Measurements from ENCODE around the gene LYL1. TPM values are rescaled to one million over a fixed set of nuclear protein-coding genes. Genes with fewer than 3 reads are reported as not detected.

The LYL1 gene
- total RNA-seq, 2 donors from 2014 or later, result 4.6 to 13.3 TPM

GRCh38 chr19:13051557-13052165 lies 51.0 kb downstream of the LYL1 start:
- Histone ChIP-seq H3K27ac (peak overlapping the region; percentile 95 to 96), H3K36me3 (peaks cover 0 to 4% of the 10 kb centered on the region in 2 donors), H3K4me1 (replicated peaks) (peaks cover 70% of the 10 kb centered on the region), H3K9me3 (no peaks in the 10 kb centered on the region), H3K4me3 (peak overlapping the region in 1 of 2 donors; percentile 9), H3K27me3 (replicated peaks; ENCODE audit: insufficient read depth) (no peaks in the 10 kb centered on the region)
- 2% methylated on average over 23 of the region's 23 CpGs for WGBS
- TF ChIP-seq POLR2AphosphoS5 (IDR thresholded peaks at IDR 0.05) (peak; percentile 31), POLR2A (IDR thresholded peaks at IDR 0.05) (peak; percentile 17)
- TF ChIP-seq, protein P1, sequence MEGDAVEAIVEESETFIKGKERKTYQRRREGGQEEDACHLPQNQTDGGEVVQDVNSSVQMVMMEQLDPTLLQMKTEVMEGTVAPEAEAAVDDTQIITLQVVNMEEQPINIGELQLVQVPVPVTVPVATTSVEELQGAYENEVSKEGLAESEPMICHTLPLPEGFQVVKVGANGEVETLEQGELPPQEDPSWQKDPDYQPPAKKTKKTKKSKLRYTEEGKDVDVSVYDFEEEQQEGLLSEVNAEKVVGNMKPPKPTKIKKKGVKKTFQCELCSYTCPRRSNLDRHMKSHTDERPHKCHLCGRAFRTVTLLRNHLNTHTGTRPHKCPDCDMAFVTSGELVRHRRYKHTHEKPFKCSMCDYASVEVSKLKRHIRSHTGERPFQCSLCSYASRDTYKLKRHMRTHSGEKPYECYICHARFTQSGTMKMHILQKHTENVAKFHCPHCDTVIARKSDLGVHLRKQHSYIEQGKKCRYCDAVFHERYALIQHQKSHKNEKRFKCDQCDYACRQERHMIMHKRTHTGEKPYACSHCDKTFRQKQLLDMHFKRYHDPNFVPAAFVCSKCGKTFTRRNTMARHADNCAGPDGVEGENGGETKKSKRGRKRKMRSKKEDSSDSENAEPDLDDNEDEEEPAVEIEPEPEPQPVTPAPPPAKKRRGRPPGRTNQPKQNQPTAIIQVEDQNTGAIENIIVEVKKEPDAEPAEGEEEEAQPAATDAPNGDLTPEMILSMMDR (IDR thresholded peaks at IDR 0.05), result peak in 1 of 4 experiments; percentile 12
- intact Hi-C loops (cut with DNase I), result loop anchor here (2.0 kb wide), 1 partner anchor 15 kb away; no protein-coding TSS in a partner anchor
- DNase-seq (ENCODE audit: low spot score), result peak; percentile 75

DNA sequence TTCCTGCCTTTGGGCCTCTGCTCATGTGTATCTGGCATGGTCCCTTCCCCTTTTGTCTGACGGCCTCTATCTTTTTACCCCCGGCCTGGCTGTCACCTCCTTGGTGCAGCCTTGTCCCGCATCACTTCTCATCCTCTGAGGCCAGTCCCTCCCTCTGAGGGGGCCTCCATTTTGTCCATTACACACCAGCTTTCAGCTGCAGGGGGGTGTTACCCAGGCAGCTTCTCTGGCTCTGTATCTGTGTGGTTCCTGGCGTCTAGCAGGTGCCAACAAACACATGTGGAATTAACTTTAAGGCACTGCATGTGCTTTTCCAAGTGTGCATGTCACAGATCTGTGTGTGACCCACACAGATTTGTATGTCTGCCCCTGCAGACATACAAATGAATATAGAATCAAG lies 52.4 kb downstream of the LYL1 start:
- 30% methylated on average over 4 of the region's 4 CpGs for WGBS
- Histone ChIP-seq H3K36me3 (peaks cover 0 to 4% of the 10 kb centered on the region in 2 donors), H3K4me3 (no peak overlapping the region), H3K4me1 (replicated peaks) (peaks cover 59% of the 10 kb centered on the region), H3K27me3 (replicated peaks; ENCODE audit: insufficient read depth) (no peaks in the 10 kb centered on the region), H3K27ac (peak overlapping the region; percentile 95 to 96), H3K9me3 (no peaks in the 10 kb centered on the region)
- intact Hi-C loops (cut with DNase I), result no loop called here
- TF ChIP-seq POLR2A (IDR thresholded peaks at IDR 0.05) (no peak), POLR2AphosphoS5 (IDR thresholded peaks at IDR 0.05) (no peak)
- TF ChIP-seq, protein P1 (IDR thresholded peaks at IDR 0.05), result no peak
- no peak for DNase-seq (ENCODE audit: low spot score)

Other genes with a start within 250 kb of the LYL1 start
- gene DNASE2, start 221.4 kb downstream of the LYL1 start, total RNA-seq, result 10 to 100 TPM; 41.4 to 63.9 TPM
- gene KLF1, start 215.7 kb downstream of the LYL1 start, total RNA-seq, result not detected
- gene GCDH, start 211.7 kb downstream of the LYL1 start, total RNA-seq, result 10 to 100 TPM; 66.4 to 81.7 TPM
- gene SYCE2, start 183.6 kb downstream of the LYL1 start, total RNA-seq, result 1 to 10 TPM in 1 of 2 donors, under 1 TPM in 1; 0.18 to 5.9 TPM
- gene FARSA, start 169.1 kb downstream of the LYL1 start, total RNA-seq, result 10 to 100 TPM; 54.8 to 65.0 TPM
- 100 to 1,000 TPM; 532 to 980 TPM for gene CALR, start 164.2 kb downstream of the LYL1 start, total RNA-seq
- gene RAD23A, start 157.0 kb downstream of the LYL1 start, total RNA-seq, result 100 to 1,000 TPM; 113 to 145 TPM
- gene GADD45GIP1, start 145.6 kb downstream of the LYL1 start, total RNA-seq, result 10 to 100 TPM; 29.9 to 58.7 TPM
- 1 to 10 TPM in 1 of 2 donors, not detected in 1; 1.8 TPM for gene DAND5, start 133.3 kb downstream of the LYL1 start, total RNA-seq
- 100 to 1,000 TPM; 185 to 286 TPM for gene NFIX, start 107.4 kb downstream of the LYL1 start, total RNA-seq
- gene TRMT1, start 13.9 kb upstream of the LYL1 start, total RNA-seq, result 10 to 100 TPM; 23.3 to 55.4 TPM
- gene NACC1, start 15.4 kb upstream of the LYL1 start, total RNA-seq, result 10 to 100 TPM; 52.4 to 91.9 TPM
- 10 to 100 TPM; 42.5 to 48.6 TPM for gene STX10, start 47.5 kb upstream of the LYL1 start, total RNA-seq
- 10 to 100 TPM; 34.7 to 75.7 TPM for gene IER2, start 47.6 kb upstream of the LYL1 start, total RNA-seq